GM19025 (cell line): Measurements from ENCODE around the gene TAF4B.
"Not testable (repeated sequence)": the region's sequence is repeated elsewhere in the genome, so short reads cannot be mapped to it uniquely, and the experiment has no call there.

Source experiments
- ATAC-seq: cut with Tn5 transposase; IDR thresholded peaks from one replicate; pipeline ENCODE4 v1.9.1; 2021; ENCODE audit warnings: mild to moderate bottlenecking, low read depth, moderate library complexity; ENCODE audit not compliant: unreplicated experiment

Gene TAF4B

DNA sequence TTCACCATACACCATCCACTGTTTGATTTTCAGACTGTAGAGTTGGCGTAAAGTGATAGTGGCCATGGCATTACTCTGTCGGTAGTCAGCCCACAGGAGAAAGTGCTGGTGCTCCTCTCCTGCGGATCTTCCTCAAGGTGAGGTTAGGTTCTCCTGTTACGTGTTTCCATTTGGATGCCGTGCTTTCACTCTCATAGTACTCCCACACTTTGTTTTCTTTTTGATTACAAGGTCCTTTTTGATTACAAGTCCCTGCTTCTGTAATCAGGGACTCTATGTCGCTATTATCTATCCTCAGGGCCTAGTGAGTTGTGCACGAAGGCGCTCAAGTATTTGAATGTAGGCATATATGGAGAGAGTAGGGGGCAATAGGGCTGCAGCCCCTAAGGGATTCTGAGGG is 4.3 kb downstream of the TAF4B start:
- no peak for ATAC-seq

DNA sequence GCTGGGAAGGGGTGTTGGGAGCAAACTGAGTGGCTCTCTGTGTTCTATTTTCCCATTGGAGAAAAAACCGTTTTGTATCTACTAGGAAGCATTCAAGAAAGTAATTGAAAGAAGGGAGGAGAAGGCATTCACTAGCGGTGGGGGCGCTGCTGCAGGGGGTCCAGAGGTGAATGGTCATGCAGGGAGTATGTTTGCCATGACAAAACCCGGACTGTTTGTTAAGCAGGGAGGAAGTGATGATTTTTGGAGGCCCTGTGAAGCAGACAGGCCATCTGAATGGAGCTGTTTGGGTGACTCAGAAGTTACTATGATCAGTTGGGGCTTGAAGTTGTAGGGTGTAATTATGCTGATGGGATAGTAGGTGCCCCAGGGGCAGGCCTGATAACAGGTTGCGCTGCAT is 7.0 kb downstream of the TAF4B start:
- no peak for ATAC-seq

DNA sequence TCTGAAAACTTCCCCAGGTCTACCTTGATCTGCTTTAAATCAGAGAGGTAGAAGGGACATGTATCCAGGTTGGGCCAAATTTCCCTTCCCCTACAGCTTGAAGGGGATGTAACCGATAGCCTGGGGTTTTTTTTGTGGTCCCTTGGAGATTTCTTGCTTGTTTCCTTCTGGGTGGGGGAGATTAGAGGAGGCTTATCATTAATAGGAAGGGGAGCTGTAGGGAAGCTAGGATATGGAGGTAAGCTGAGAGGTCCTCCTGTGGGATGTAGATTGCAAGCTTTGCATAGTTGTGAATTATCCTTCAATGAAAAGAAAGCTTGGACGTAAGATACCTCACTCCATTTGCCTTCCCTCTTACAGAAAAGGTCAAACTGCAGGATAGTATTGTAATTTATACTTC is 11.1 kb downstream of the TAF4B start:
- ATAC-seq: not testable (repeated sequence)

DNA sequence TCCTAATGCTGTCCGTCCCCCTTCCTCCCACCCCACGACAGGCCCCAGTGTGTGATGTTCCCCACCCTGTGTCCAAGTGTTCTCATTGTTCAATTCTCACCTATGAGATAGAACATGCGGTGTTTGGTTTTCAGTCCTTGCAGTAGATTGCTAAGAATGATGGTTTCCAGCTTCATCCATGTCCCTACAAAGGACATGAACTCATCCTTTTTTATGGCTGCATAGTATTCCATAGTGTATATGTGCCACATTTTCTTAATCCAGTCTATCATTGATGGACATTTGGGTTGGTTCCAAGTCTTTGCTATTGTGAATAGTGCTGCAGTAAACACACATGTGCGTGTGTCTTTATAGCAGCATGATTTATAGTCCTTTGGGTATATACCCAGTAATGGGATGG is 12.5 kb downstream of the TAF4B start:
- ATAC-seq: not testable (repeated sequence)

DNA sequence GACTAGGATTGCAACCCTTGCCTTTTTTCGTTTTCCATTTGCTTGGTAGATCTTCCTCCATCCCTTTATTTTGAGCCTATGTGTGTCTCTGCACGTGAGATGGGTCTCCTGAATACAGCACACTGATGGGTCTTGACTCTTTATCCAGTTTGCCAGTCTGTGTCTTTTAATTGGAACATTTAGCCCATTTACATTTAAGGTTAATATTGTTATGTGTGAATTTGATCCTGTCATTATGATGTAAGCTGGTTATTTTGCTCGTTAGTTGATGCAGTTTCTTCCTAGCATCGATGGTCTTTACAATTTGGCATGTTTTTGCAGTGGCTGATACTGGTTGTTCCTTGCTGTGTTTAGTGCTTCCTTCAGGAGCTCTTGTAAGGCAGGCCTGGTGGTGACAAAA is 16.1 kb downstream of the TAF4B start:
- not testable (repeated sequence) for ATAC-seq

DNA sequence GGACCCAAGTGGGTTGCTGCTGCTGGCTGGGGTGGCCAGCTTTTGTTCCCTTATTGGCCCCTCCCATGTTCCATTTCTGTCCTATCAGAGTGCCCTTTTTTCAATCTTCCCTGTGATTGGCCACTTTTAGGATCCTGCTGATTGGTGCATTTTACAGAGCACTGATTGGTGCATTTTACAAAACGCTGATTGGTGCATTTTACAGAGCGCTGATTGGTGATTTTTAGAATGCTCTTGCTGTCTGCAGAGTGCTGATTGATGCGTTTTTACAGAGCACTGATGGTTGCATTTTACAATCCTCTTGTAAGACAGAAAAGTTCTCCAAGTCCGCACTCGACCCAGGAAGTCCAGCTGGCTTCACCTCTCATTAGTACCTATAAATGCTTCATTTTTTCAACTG is 19.2 kb downstream of the TAF4B start:
- ATAC-seq: not testable (repeated sequence)

DNA sequence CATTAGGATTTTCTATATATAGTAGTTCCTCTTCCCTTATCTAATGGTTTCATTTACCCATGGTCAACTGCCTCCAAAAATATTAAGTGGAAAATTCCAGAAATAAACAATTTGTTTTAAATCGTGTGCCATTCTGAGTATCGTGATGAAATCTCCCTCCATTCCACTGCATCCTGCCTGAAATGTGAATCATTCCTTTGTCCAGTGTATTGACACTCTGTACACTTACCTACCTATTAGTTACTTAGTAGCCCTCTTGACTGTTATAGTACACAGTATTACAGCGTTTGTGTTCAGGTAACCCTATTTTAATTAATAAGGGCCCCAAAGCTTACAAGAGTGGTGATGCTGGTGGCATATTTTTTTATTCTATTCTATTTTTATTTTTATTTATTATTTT is 26.2 kb downstream of the TAF4B start:
- no peak for ATAC-seq

DNA sequence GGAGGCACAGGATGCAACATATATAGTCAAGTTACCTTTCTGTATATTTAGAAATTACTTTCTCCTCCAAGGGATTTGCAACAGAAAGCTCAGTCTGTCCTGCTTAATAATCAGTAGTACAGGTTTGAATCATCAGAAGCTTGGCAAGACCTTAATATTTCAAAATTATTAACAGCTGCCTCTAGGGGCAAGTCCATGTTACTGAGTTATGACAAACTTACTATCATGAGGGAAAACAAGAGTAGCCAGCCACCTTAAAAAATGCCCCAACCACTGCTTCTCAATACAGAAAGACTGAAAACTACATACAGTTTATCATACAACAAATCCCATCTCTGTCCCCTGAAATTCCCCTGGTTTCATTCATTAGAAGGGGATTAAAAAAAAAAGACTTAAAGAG is 28.6 kb downstream of the TAF4B start:
- ATAC-seq: not testable (repeated sequence)

DNA sequence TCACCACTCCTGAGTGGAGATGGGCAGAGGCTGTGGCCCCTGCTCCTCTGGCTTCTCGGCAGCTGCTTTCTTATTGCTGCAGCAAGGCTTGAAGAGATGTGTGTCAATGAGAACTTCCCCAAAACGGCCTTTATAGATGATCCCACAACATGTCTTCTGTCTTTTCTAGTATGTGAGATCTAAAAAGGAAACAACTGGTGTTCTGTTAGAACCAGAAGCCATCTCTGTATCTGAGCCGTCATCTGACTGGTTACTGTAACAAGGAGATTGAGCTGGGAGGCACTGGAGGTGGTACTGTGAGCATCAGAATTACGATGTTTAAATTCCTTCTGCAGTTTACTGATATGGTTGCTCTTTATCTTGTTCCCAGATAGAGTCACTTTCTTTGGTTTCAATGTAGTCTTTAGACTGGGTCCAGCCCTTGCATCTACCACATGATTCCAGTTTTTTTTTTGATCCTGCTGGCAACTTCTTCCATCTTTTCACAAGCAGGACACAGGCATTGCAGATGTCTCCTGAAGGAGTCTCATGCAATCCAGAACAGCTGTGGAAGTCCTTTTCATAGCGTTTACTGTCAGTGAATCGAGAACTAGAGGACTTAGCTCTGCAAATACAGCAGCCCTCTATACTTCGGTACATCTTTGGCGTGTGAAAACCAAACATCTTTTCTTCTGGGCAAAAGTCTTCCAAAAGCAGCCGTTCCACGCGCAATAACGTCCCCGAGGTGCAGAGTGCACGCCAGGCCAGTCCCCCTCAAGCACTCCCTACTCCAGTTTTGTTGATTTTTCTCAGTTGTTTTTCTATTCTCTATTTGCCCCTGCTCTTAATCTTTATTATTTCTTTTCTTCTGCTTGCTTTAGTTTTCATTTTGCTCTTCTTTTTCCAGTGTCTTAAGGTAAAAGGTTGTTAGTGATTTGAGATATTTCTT is 29.7 kb downstream of the TAF4B start:
- no peak for ATAC-seq

DNA sequence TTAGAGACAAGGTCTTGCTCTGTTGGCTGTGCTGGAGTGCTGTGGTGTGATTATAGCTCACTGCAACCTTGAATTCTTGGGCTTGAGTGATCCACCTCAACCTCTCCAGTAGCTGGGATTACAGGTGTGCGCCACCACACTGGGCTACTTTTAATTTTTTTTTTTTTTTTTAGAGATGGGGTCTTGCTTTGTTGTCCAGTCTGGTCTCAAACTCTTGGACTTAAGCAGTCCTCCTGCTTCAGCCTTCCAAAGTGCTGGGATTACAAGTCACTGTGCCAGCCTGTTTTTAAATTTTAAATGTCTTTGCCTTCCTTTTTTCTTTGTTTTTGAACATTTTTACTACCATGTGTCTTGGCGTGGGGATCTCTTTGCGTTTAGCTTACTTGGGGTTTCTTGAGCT is 32.5 kb downstream of the TAF4B start:
- no peak for ATAC-seq

DNA sequence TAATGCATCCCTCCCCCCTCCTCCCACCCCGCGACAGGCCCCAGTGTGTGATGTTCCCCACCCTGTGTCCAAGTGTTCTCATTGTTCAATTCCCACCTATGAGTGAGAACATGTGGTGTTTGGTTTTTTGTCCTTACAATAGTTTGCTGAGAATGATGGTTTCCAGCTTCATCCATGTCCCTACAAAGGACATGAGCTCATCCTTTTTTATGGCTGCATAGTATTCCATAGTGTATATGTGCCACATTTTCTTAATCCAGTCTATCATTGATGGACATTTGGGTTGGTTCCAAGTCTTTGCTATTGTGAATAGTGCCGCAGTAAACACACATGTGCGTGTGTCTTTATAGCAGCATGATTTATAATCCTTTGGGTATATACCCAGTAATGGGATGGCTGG is 33.2 kb downstream of the TAF4B start:
- not testable (repeated sequence) for ATAC-seq

DNA sequence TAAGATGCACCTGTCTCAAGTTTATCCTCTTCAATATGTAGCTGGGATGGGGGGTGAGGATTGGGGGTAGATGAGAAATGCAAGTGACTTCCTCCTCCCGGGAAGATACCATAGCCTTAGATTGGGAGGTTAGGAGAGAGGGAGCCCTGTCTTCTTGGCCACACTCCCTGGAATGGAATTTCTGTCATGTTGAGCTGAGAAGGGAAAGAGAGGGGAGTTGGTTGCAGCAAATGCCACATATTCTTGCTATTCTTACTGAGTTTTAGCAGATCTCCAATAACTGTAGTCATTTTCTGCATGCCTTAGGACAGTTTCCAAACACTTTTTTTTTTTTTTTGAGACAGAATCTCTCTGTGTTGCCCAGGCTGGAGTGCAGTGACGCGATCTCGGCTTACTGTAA is 35.9 kb downstream of the TAF4B start:
- ATAC-seq: no peak

DNA sequence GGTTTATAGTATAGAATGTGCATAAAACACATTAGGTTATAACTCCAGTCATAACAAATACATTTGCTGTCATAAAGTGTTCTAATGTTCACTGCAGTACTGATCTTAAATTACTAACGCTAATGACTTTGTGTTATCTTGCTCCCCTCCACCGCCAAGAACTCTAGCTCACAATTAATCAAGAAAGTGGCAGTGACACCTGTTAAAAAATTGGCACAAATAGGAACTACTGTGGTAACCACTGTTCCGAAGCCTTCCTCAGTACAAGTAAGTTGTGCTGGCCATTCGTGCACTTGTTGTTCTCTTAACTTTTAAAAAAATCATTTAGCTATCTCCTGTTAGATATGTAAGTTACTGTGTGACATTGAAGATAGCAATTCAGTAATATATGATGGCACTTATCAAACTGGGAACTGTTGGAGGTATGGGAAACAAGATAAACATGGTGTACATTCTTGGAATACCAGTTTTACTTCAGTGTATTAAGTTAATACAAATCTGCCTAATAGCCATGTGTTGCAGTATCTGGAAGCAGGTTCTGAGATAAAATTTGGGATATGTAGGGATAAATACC is 41.2 kb downstream of the TAF4B start:
- ATAC-seq: no peak

DNA sequence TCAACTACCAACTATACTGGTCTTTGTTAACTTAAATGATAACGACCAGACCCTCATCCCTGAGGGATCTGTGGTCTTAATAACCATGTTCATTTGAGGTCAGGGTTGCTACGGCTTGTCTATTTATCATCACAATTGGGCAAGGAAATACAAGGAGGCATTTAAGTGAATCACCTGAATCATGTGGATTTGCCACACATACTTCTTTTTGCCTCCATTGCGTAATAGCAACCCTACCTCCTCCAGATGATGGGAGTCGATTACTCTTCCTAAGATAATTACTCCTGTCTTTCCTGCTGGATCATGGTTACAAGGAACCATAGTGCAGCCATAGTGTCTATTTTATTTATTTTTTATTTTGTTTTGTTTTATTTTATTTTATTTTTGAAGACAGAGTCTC is 42.2 kb downstream of the TAF4B start:
- no peak for ATAC-seq

DNA sequence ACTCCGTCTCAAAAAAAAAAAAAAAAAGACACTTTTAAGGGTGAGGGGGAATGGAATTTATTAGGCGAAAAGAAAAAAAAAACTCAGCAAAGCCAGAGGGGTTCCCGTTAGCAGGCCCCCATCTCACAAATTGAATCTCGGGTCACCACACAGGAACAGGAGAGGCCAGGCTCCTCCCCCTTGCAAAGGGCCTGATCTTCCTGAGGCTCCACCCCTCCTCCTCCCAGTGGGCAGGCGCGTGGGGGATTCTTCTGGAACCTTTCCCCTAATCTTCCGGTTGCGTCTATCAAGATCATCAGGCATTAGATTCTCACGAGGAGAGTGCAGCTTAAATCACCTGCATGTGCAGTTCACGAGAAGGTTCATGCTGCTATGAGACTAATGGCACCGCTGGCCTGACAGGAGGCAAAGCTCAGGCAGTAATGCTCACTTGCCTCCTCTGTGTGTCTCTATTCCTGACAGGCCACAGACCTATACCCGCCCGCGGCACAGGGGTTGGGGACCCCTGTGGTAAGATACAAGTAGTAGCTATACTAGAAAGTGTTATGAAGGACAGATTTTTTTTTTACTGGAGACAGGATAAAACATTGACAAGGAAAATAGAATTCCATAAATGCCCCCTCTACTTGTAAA is 45.8 kb downstream of the TAF4B start:
- no peak for ATAC-seq

DNA sequence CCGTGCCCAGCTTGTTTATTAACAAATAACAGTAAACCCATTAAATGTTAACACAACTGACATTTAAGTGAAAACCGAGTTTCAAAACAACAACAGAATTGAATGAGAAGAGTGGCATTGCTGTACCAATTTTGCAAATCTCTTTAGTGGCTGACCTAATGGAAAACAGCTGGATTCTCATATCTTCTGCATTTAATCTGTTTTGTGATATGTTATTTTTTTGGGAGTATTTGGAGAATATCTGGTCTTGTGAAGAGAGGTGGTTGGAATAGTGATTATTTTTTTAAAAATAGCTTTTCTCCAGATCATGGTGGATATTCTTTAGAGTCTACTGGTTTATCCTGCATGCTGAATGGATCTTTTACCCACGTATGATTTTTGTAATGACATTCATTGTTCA is 51.1 kb downstream of the TAF4B start:
- ATAC-seq: no peak

DNA sequence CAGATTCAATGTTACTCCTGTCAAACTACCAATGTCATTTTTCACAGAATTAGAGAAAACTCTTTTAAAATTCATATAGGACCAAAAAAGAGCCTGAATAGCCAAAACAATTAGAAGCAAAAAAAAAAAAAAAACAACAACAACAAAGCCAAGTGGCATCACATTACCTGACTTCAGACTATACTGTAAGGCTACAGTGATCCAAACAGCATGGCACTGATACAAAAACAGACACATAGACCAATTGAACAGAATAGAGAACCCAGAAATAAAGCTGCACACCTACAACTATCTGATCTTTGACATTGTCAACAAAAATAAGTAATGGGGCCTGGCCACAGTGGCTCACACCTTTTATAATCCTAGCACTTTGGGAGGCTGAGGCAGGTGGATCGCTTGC is 53.2 kb downstream of the TAF4B start:
- ATAC-seq: no peak

DNA sequence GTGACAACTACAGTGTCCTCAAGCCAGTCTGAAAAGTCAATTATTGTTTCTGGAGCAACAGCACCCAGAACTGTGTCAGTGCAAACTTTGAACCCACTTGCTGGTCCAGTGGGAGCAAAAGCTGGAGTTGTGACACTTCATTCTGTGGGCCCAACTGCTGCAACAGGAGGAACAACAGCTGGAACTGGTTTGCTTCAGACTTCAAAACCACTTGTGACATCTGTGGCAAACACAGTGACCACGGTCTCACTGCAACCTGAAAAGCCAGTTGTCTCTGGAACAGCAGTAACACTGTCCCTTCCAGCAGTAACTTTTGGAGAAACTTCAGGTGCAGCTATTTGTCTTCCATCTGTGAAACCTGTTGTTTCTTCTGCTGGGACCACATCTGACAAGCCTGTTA is 59.8 kb downstream of the TAF4B start:
- no peak for ATAC-seq

DNA sequence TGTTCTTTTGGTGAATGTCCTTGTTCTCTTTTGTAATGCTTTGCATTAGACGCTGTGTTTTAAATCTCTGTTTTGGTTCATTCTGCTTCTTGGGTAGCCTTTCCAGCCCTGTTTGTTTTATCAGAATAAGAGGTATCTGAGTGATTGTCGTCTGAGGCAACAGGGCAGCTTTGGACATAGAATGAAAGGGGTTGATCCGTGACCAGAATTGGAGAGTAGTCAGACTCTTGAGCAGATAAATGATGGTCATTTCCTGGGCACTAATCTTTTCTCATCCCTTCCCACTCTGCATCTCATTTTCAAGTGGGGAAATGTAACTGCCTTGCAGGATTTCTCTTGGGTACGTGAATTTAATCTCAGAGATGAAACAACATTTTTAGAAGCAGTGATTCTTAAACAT is 61.4 kb downstream of the TAF4B start:
- ATAC-seq: no peak

DNA sequence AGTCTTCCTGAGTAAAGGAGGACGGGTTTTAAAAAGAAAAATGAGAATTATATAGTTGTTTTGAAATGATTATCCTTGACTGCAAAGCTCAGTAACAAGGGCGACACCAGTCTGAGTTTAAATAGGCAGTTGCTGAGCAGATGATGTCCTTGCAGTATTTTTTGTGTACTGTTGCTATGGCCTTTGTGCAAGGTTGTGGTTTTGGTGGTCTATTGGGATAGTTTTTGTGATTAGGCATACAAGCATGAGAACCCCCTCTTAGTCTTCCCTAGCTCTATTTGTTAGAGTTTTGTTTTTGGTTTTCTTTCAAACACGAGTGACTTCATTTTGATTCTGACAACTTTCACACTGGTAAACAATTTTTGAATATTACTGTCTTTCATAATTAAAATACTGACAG is 64.1 kb downstream of the TAF4B start:
- no peak for ATAC-seq

DNA sequence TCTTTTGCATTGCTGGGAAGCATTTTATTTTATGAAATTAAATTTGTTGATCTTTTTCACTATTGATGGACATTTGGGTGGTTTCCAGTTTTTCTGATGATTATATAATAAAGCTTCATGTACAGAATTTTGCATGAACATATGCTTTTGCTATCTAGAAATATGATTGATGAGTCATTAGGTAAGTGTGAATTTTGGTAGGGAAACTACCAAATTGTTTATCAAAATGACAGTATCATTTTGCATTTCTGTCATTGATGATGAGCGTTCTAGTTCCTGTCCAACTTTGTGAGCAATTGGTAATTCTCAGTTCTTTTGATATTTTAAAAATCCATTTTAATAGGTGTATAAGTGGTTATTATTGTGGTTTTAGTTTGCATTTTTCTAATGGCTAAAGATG is 67.7 kb downstream of the TAF4B start:
- ATAC-seq: no peak

DNA sequence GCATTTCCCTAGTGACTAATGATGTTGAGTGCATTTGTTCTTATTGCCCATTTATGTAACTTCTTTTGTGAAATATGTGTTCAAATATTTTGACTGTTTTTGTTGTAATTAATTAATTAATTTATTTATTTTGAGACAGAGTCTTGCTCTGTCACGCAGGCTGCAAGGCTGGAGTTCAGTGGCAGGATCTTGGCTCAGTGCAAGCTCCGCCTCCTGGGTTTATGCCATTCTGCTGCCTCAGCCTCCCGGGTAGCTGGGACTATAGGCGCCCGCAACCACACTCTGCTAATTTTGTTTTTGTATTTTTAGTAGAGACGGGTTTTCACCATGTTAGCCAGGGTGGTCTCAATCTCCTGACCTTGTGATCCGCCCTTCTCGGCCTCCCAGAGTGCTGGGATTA is 71.9 kb downstream of the TAF4B start:
- ATAC-seq: no peak
